ENCODE data around the gene C2orf76. TPM values are rescaled to one million over a fixed set of nuclear protein-coding genes. Genes with fewer than 3 reads are reported as not detected.
A peak's percentile ranks its signal among the peaks of the same experiment; 100 is the strongest.

Gene C2orf76
- total RNA-seq, 1 experiment from 2014 or later: 5.7 TPM

- Histone ChIP-seq H4K8ac (replicated peaks; ENCODE audit: insufficient read length, low read depth, low read length) (no peak overlapping the region), H3K56ac (ENCODE audit: insufficient read length, low read depth, low read length) (no peak overlapping the region), H2AFZ (ENCODE audit: low read length) (no peak overlapping the region), H3K27me3 (ENCODE audit: insufficient read depth, low read length) (no peaks in the 10 kb centered on the region), H2BK12ac (ENCODE audit: insufficient read length, low read depth, low read length) (no peak overlapping the region), H3K14ac (ENCODE audit: insufficient read depth, low read length) (no peak overlapping the region), H3K79me2 (ENCODE audit: insufficient read depth, low read length) (no peaks in the 10 kb centered on the region), H3K4me1 (ENCODE audit: insufficient read depth, low read length) (no peaks in the 10 kb centered on the region; the same call in 1 of the 2 replicates), H4K20me1 (ENCODE audit: control insufficient read depth, insufficient read depth, insufficient read length) (no peaks in the 10 kb centered on the region), H2BK15ac (ENCODE audit: low read depth, low read length) (no peak overlapping the region), H3K23ac (ENCODE audit: insufficient read length, low read depth, low read length) (no peak overlapping the region), H3K79me1 (ENCODE audit: insufficient read depth, low read depth, low read length, poor library complexity, severe bottlenecking) (no peaks in the 10 kb centered on the region), H3K4me2 (ENCODE audit: insufficient read depth, insufficient read length, low read length) (no peak overlapping the region), H3K9ac (ENCODE audit: extremely low read depth, insufficient read length, low read length) (no peak overlapping the region), H2BK120ac (ENCODE audit: low read depth, low read length, poor library complexity, severe bottlenecking) (no peak overlapping the region), H3K9me3 (ENCODE audit: control insufficient read depth, low read depth, low read length) (no peaks in the 10 kb centered on the region), H4K91ac (ENCODE audit: insufficient read length, low read depth, low read length) (no peak overlapping the region), H4K5ac (ENCODE audit: insufficient read length, low read depth, low read length) (no peak overlapping the region), H3K18ac (ENCODE audit: insufficient read length, low read depth, low read length) (no peak overlapping the region), H2AK5ac (ENCODE audit: insufficient read length, low read length) (no peak overlapping the region), H3K4ac (ENCODE audit: low read depth, low read length) (no peak overlapping the region), H2BK20ac (ENCODE audit: low read depth, low read length, poor library complexity, severe bottlenecking) (no peak overlapping the region), H3K23me2 (ENCODE audit: insufficient read length, low read depth, low read length, poor library complexity, severe bottlenecking) (no peaks in the 10 kb centered on the region), H3K27ac (ENCODE audit: insufficient read length, low read depth, low read length) (no peak overlapping the region), H3T11ph (ENCODE audit: low read length) (no peak overlapping the region), H2BK5ac (ENCODE audit: insufficient read length, low read length) (no peak overlapping the region)
- no peak for TF ChIP-seq CTCF (conservative IDR thresholded peaks at IDR 0.05)
- Mint-ChIP-seq H3K4me3 (no peak overlapping the region; a peak in 1 of 5 replicates), H3K4me1 (peaks cover 67 to 78% of the 10 kb centered on the region in 2 experiments), H3K27me3 (ENCODE audit: low read depth) (no peaks in the 10 kb centered on the region), H3K9me3 (no peaks in the 10 kb centered on the region), H3K27ac (peak overlapping the region in 2 of 3 experiments; percentile 97; a peak in 5 of 7 replicates), H3K36me3 (ENCODE audit: insufficient read depth in 1 of 3, low read depth in 3 of 3) (peaks cover 11 to 32% (median 18%) of the 10 kb centered on the region in 3 experiments)
- DNase-seq: peak; percentile 23
- WGBS (ENCODE audit: extremely low coverage, insufficient read length, low lambda C conversion rate): no CpG with 5 or more reads among the region's 10 CpGs
Observed at GRCh38 chr2:119254601-119255080, 112.0 kb downstream of the C2orf76 start.

Data from H9 (cell line).